ENCODE data around the gene KCND2.

GRCh38 chr7:120332433-120332832, 59.5 kb downstream of the KCND2 start:
- TF ChIP-seq, protein P1, sequence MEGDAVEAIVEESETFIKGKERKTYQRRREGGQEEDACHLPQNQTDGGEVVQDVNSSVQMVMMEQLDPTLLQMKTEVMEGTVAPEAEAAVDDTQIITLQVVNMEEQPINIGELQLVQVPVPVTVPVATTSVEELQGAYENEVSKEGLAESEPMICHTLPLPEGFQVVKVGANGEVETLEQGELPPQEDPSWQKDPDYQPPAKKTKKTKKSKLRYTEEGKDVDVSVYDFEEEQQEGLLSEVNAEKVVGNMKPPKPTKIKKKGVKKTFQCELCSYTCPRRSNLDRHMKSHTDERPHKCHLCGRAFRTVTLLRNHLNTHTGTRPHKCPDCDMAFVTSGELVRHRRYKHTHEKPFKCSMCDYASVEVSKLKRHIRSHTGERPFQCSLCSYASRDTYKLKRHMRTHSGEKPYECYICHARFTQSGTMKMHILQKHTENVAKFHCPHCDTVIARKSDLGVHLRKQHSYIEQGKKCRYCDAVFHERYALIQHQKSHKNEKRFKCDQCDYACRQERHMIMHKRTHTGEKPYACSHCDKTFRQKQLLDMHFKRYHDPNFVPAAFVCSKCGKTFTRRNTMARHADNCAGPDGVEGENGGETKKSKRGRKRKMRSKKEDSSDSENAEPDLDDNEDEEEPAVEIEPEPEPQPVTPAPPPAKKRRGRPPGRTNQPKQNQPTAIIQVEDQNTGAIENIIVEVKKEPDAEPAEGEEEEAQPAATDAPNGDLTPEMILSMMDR (conservative IDR thresholded peaks at IDR 0.05; ENCODE audit: low read length) = no peak
- TF ChIP-seq EZH2phosphoT487 (IDR thresholded peaks at IDR 0.05; ENCODE audit: borderline replicate concordance, low read depth, low read length) = no peak
